Measurements from ENCODE around the gene FAM131A. TPM values are rescaled to one million over a fixed set of nuclear protein-coding genes. Genes with fewer than 3 reads are reported as not detected.

The FAM131A gene
- polyA plus RNA-seq, 1 donor (not counting 4 experiments of a cell fraction or from before 2014, with no cell fraction given): 10.8 TPM

- FAIRE-seq (no peak), DNase-seq (ENCODE audit: low read depth, low spot score) (no peak)
- Histone ChIP-seq H4K20me1 (ENCODE audit: control insufficient read depth, extremely low read depth, insufficient read depth, low read length) (no peaks in the 10 kb centered on the region), H3K36me3 (ENCODE audit: control insufficient read depth in 2 of 2, extremely low read depth in 1 of 2, insufficient read depth in 2 of 2, low read length in 2 of 2) (peaks cover 25% of the 10 kb centered on the region in 2 experiments), H3K79me2 (ENCODE audit: control insufficient read depth, insufficient read depth, low read length) (peaks cover 23% of the 10 kb centered on the region), H3K4me2 (ENCODE audit: control insufficient read depth, extremely low read depth, insufficient read depth, low read depth, low read length) (no peak overlapping the region), H2AFZ (ENCODE audit: control insufficient read depth, low read length) (no peak overlapping the region), H3K4me1 (ENCODE audit: control insufficient read depth, extremely low read depth, insufficient read depth, low read length) (peaks cover 16% of the 10 kb centered on the region), H3K27ac (ENCODE audit: control insufficient read depth, insufficient read depth, low read length) (no peak overlapping the region), H3K4me3 (ENCODE audit: control insufficient read depth in 2 of 3, extremely low read depth in 1 of 3, insufficient read depth in 2 of 3, low read depth in 1 of 3, low read length in 3 of 3) (no peak overlapping the region), H3K27me3 (ENCODE audit: control insufficient read depth, extremely low read depth, insufficient read depth, low read length) (no peaks in the 10 kb centered on the region), H3K9ac (ENCODE audit: control insufficient read depth, extremely low read depth, insufficient read depth, low read length) (no peak overlapping the region), H3K9me3 (ENCODE audit: control insufficient read depth, low read depth, low read length) (no peaks in the 10 kb centered on the region), H3K9me1 (ENCODE audit: control insufficient read depth, extremely low read depth, insufficient read depth, low read length) (no peaks in the 10 kb centered on the region)
- TF ChIP-seq EZH2 (IDR thresholded peaks at IDR 0.05; ENCODE audit: low read length): no peak
- no peak for TF ChIP-seq CTCF (optimal IDR thresholded peaks at IDR 0.05 in 1 of 3, IDR thresholded peaks at IDR 0.05 in 1 of 3, conservative IDR thresholded peaks at IDR 0.05 in 1 of 3; ENCODE audit: extremely low read depth in 1 of 3, insufficient read depth in 2 of 3, low read length in 3 of 3)
- dilution Hi-C loops (cut with MboI; ENCODE audit: extremely low pct_ligation_motif_present, low sequenced_read_pairs): no loop called here
Observed at GRCh38 chr3:184368116-184368515, 30.7 kb downstream of the FAM131A start.

- dilution Hi-C loops (cut with MboI; ENCODE audit: extremely low pct_ligation_motif_present, low sequenced_read_pairs): no loop called here
- Histone ChIP-seq H3K79me2 (ENCODE audit: control insufficient read depth, insufficient read depth, low read length) (peaks cover 18% of the 10 kb centered on the region), H3K9me3 (ENCODE audit: control insufficient read depth, low read depth, low read length) (no peaks in the 10 kb centered on the region), H3K27ac (ENCODE audit: control insufficient read depth, insufficient read depth, low read length) (no peak overlapping the region), H3K4me1 (ENCODE audit: control insufficient read depth, extremely low read depth, insufficient read depth, low read length) (peaks cover 13% of the 10 kb centered on the region), H4K20me1 (ENCODE audit: control insufficient read depth, extremely low read depth, insufficient read depth, low read length) (no peaks in the 10 kb centered on the region), H3K4me3 (ENCODE audit: control insufficient read depth in 2 of 3, extremely low read depth in 1 of 3, insufficient read depth in 2 of 3, low read depth in 1 of 3, low read length in 3 of 3) (no peak overlapping the region), H3K27me3 (ENCODE audit: control insufficient read depth, extremely low read depth, insufficient read depth, low read length) (no peaks in the 10 kb centered on the region), H3K36me3 (ENCODE audit: control insufficient read depth in 2 of 2, extremely low read depth in 1 of 2, insufficient read depth in 2 of 2, low read length in 2 of 2) (peaks cover 25% of the 10 kb centered on the region in 2 experiments), H3K4me2 (ENCODE audit: control insufficient read depth, extremely low read depth, insufficient read depth, low read depth, low read length) (no peak overlapping the region), H3K9me1 (ENCODE audit: control insufficient read depth, extremely low read depth, insufficient read depth, low read length) (no peaks in the 10 kb centered on the region), H2AFZ (ENCODE audit: control insufficient read depth, low read length) (no peak overlapping the region), H3K9ac (ENCODE audit: control insufficient read depth, extremely low read depth, insufficient read depth, low read length) (no peak overlapping the region)
- DNase-seq (ENCODE audit: low read depth, low spot score) (no peak), FAIRE-seq (no peak)
- no peak for TF ChIP-seq EZH2 (IDR thresholded peaks at IDR 0.05; ENCODE audit: low read length)
- TF ChIP-seq CTCF (optimal IDR thresholded peaks at IDR 0.05 in 1 of 3, IDR thresholded peaks at IDR 0.05 in 1 of 3, conservative IDR thresholded peaks at IDR 0.05 in 1 of 3; ENCODE audit: extremely low read depth in 1 of 3, insufficient read depth in 2 of 3, low read length in 3 of 3): no peak
Observed at GRCh38 chr3:184368586-184369183, 31.3 kb downstream of the FAM131A start.
